Tibial artery (tissue), 4 donors: Measurements from ENCODE around the gene RAET1G.

Experiments
- DNase-seq, 2 donors: peaks; one replicate each; pipeline ENCODE4 v3.0.0-alpha.2; 2019
- H3K27ac ChIP-seq, 2 donors: fragments of 200-600 bp; sonication (generic) in 1 of 2; 1 replicate in 1 of 2; 2 replicates in 1 of 2; pipeline ENCODE4 v1.5.1; 2018 to 2019; ENCODE audit warnings: mild to moderate bottlenecking in 1 of 2
- H3K27me3 ChIP-seq, 2 donors: fragments of 200-600 bp; sonication (generic) in 1 of 2; one replicate each; pipeline versions ENCODE4 v1.5.1 to v1.6.0; 2016 to 2019
- H3K36me3 ChIP-seq, 3 donors: fragments of 200-600 bp; sonication (generic) in 2 of 3; one replicate each; pipeline ENCODE4 v1.5.1; 2016 to 2019; ENCODE audit warnings: mild to moderate bottlenecking in 2 of 3
- H3K4me1 ChIP-seq, 4 donors: fragments of 200-600 bp; sonication (generic) in 2 of 4; 1 replicate in 3 of 4; 2 replicates in 1 of 4; pipeline ENCODE4 v1.5.1; 2016 to 2019
- H3K4me3 ChIP-seq, 2 donors: fragments of 200-600 bp; sonication (generic) in 1 of 2; 1 replicate in 1 of 2; 2 replicates in 1 of 2; pipeline ENCODE4 v1.5.1; 2018 to 2019; ENCODE audit warnings: mild to moderate bottlenecking in 2 of 2
- H3K9me3 ChIP-seq, 3 donors: fragments of 200-600 bp; sonication (generic) in 1 of 3; one replicate each; pipeline ENCODE4 v1.5.1; 2016 to 2019
- intact Hi-C: fragments of 100-400 bp; cut with DNase I; formaldehyde crosslinking; loops from one replicate; pipeline ENCODE4 v1.15.0; 2023; ENCODE audit warnings: low total_unique reads
- TF ChIP-seq, protein P1 (sequence below), 2 experiments: fragments of 200-600 bp in 1 of 2; fragments of 450-650 bp in 1 of 2; IDR thresholded peaks; one replicate each; pipeline ENCODE4 v1.5.1; 2017 to 2019; ENCODE audit warnings: antibody characterized with exemption in 2 of 2, mild to moderate bottlenecking in 1 of 2, moderate library complexity in 1 of 2

Gene RAET1G

GRCh38 chr6:149899926-149900619, 22.8 kb downstream of the RAET1G start:
- Histone ChIP-seq H3K9me3 (no peaks in the 10 kb centered on the region), H3K27ac (no peak overlapping the region), H3K4me1 (peaks cover 0 to 31% (median 28%) of the 10 kb centered on the region in 4 donors), H3K27me3 (no peaks in the 10 kb centered on the region), H3K4me3 (no peak overlapping the region), H3K36me3 (no peaks in the 10 kb centered on the region)
- peak in 1 of 2 donors; percentile 55 for DNase-seq
- TF ChIP-seq, protein P1, sequence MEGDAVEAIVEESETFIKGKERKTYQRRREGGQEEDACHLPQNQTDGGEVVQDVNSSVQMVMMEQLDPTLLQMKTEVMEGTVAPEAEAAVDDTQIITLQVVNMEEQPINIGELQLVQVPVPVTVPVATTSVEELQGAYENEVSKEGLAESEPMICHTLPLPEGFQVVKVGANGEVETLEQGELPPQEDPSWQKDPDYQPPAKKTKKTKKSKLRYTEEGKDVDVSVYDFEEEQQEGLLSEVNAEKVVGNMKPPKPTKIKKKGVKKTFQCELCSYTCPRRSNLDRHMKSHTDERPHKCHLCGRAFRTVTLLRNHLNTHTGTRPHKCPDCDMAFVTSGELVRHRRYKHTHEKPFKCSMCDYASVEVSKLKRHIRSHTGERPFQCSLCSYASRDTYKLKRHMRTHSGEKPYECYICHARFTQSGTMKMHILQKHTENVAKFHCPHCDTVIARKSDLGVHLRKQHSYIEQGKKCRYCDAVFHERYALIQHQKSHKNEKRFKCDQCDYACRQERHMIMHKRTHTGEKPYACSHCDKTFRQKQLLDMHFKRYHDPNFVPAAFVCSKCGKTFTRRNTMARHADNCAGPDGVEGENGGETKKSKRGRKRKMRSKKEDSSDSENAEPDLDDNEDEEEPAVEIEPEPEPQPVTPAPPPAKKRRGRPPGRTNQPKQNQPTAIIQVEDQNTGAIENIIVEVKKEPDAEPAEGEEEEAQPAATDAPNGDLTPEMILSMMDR (IDR thresholded peaks at IDR 0.05): no peak
- intact Hi-C loops: no loop called here

GRCh38 chr6:149899486-149899885, 23.4 kb downstream of the RAET1G start:
- Histone ChIP-seq H3K4me1 (peaks cover 0 to 35% (median 33%) of the 10 kb centered on the region in 4 donors), H3K9me3 (no peaks in the 10 kb centered on the region), H3K4me3 (no peak overlapping the region), H3K36me3 (no peaks in the 10 kb centered on the region), H3K27me3 (no peaks in the 10 kb centered on the region), H3K27ac (no peak overlapping the region)
- DNase-seq: peak in 1 of 2 donors; percentile 39
- intact Hi-C loops: no loop called here
- TF ChIP-seq, protein P1 (IDR thresholded peaks at IDR 0.05): no peak

DNA sequence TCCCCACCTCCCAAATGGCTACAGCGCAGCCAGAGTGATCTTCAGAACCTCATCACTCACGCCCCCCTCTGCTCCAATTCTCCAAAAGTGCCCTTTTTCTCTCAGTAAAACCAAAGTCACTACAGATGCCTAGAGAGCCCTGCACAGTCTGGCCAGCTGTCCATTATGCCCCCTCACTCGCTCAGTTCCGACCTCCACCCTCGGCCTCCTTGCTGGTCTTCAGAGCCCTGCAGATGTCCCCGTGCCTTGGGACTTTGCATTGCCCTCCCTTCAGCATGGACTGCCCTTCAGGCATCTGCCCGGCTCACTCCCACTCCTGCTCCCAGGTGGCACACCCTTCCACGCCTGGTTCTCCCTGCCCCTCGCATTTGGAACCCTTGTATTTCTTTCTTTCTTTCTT, 24.0 kb downstream of the RAET1G start:
- peaks cover 0 to 35% (median 33%) of the 10 kb centered on the region in 4 donors for H3K4me1 ChIP-seq
- H3K4me3 ChIP-seq: no peak overlapping the region
- no peaks in the 10 kb centered on the region for H3K9me3 ChIP-seq
- TF ChIP-seq, protein P1 (IDR thresholded peaks at IDR 0.05): no peak
- no peaks in the 10 kb centered on the region for H3K27me3 ChIP-seq
- DNase-seq: peak in 1 of 2 donors; percentile 48
- H3K27ac ChIP-seq: no peak overlapping the region
- intact Hi-C loops: no loop called here
- no peaks in the 10 kb centered on the region for H3K36me3 ChIP-seq

- Histone ChIP-seq H3K9me3 (no peaks in the 10 kb centered on the region), H3K27ac (peak within 1 kb of the TSS; percentile 72 to 76), H3K36me3 (no peaks in the 10 kb centered on the region), H3K4me1 (peaks cover 0 to 35% (median 33%) of the 10 kb centered on the region in 4 donors), H3K27me3 (no peaks in the 10 kb centered on the region), H3K4me3 (peak within 1 kb of the TSS; percentile 44 to 49)
- peak in 1 of 2 donors; percentile 59 for DNase-seq
- TF ChIP-seq, protein P1 (IDR thresholded peaks at IDR 0.05): no peak
- intact Hi-C loops: no loop called here
These were observed 24.8 kb downstream of the RAET1G start, which contains the start of gene RAET1E for GRCh38 chr6:149897855-149898744. Gene RAET1E (minus strand): TSS chr6:149898113. CDS start chr6:149890901, 7,212 bp downstream.

DNA sequence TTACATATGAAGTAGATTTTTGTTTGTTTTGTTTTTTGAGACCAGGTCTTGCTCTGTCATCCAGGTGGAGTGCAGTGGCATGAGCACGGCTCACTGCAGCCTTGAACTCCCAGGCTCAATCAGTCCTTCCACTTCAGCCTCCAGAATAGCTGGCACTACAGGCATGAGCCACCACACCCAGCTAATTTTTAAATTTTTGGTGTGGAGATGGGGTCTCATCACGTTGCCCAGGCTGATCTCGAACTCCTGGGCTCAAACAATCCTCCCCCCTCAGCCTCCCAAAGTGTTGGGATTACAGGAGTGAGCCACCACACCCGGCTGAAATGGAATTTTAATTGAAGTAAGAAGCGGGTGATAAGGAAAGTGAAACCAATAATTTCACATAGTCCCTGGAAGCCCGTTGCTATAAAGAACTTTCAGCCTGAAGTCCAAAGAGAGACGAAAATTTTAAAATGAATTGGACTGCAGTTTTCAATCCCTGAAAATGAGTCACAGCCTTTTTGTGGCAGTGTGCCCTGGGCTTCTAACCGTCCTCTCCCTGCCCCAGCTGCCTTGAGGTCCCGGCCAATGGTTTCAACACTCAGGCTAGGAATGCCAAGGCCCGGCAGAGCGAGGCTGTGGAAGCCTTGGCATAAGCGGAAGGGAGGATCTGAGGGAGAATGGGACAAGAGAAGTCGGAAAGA, 25.8 kb downstream of the RAET1G start:
- H3K4me3 ChIP-seq: peak overlapping the region; percentile 44 to 49
- H3K36me3 ChIP-seq: no peaks in the 10 kb centered on the region
- intact Hi-C loops: no loop called here
- TF ChIP-seq, protein P1 (IDR thresholded peaks at IDR 0.05): no peak
- peak overlapping the region; percentile 72 to 76 for H3K27ac ChIP-seq
- peaks cover 0 to 35% (median 33%) of the 10 kb centered on the region in 4 donors for H3K4me1 ChIP-seq
- H3K9me3 ChIP-seq: no peaks in the 10 kb centered on the region
- no peaks in the 10 kb centered on the region for H3K27me3 ChIP-seq
- DNase-seq: peak; percentile 95 to 97
